ENCODE data around the gene HMGXB4.

The HMGXB4 gene

GRCh38 chr22:35274154-35274871, 17.0 kb downstream of the HMGXB4 start:
- peak overlapping the region in 1 of 2 donors; percentile 59 for H3K27ac Mint-ChIP-seq
- peaks cover 0 to 11% of the 10 kb centered on the region in 2 donors for H3K4me1 Mint-ChIP-seq (ENCODE audit: low read depth in 2 of 2)
- peaks cover 14% of the 10 kb centered on the region for H3K36me3 Mint-ChIP-seq (ENCODE audit: insufficient read depth)
- H3K9me3 Mint-ChIP-seq = no peaks in the 10 kb centered on the region
- DNase-seq = no peak
- H3K27me3 Mint-ChIP-seq = no peaks in the 10 kb centered on the region
- no peak overlapping the region for H3K4me3 Mint-ChIP-seq
- no peak for ATAC-seq (replicated peaks)

- ATAC-seq (replicated peaks) (no peak), DNase-seq (no peak)
- Mint-ChIP-seq H3K4me3 (no peak overlapping the region), H3K4me1 (ENCODE audit: low read depth in 2 of 2) (peaks cover 0 to 14% of the 10 kb centered on the region in 2 donors), H3K9me3 (no peaks in the 10 kb centered on the region), H3K27ac (no peak overlapping the region), H3K27me3 (no peaks in the 10 kb centered on the region), H3K36me3 (ENCODE audit: insufficient read depth) (peaks cover 14% of the 10 kb centered on the region)
Measured at GRCh38 chr22:35275580-35275979, 18.3 kb downstream of the HMGXB4 start.

- ATAC-seq (replicated peaks) = no peak
- H3K9me3 Mint-ChIP-seq = no peaks in the 10 kb centered on the region
- peaks cover 0 to 16% of the 10 kb centered on the region in 2 donors for H3K4me1 Mint-ChIP-seq (ENCODE audit: low read depth in 2 of 2)
- H3K27ac Mint-ChIP-seq = no peak overlapping the region
- no peak for DNase-seq
- H3K27me3 Mint-ChIP-seq = no peaks in the 10 kb centered on the region
- H3K36me3 Mint-ChIP-seq (ENCODE audit: insufficient read depth) = peaks cover 10% of the 10 kb centered on the region
- H3K4me3 Mint-ChIP-seq = no peak overlapping the region
Measured at GRCh38 chr22:35276019-35276418, 18.7 kb downstream of the HMGXB4 start.

- no peak for DNase-seq
- H3K36me3 Mint-ChIP-seq (ENCODE audit: insufficient read depth) = peaks cover 55% of the 10 kb centered on the region
- ATAC-seq (replicated peaks) = no peak
Measured at GRCh38 chr22:35288116-35288515, 30.8 kb downstream of the HMGXB4 start.

GRCh38 chr22:35292786-35293185, 35.5 kb downstream of the HMGXB4 start:
- Mint-ChIP-seq H3K27ac (no peak overlapping the region), H3K4me1 (ENCODE audit: low read depth in 2 of 2) (no peaks in the 10 kb centered on the region), H3K4me3 (no peak overlapping the region), H3K9me3 (no peaks in the 10 kb centered on the region), H3K36me3 (ENCODE audit: insufficient read depth) (peaks cover 36% of the 10 kb centered on the region), H3K27me3 (no peaks in the 10 kb centered on the region)
- DNase-seq (no peak), ATAC-seq (replicated peaks) (no peak)

More at GRCh38 chr22:35288116-35288515, 30.8 kb downstream of the HMGXB4 start:
- Mint-ChIP-seq H3K4me1 (ENCODE audit: low read depth in 2 of 2) (no peaks in the 10 kb centered on the region), H3K9me3 (no peaks in the 10 kb centered on the region), H3K27ac (no peak overlapping the region), H3K27me3 (no peaks in the 10 kb centered on the region), H3K4me3 (no peak overlapping the region)

- Mint-ChIP-seq H3K9me3 (no peaks in the 10 kb centered on the region), H3K36me3 (ENCODE audit: insufficient read depth) (peaks cover 28% of the 10 kb centered on the region), H3K4me1 (ENCODE audit: low read depth in 2 of 2) (peaks cover 5 to 8% of the 10 kb centered on the region in 2 donors), H3K4me3 (no peak overlapping the region), H3K27me3 (no peaks in the 10 kb centered on the region), H3K27ac (no peak overlapping the region)
- ATAC-seq (replicated peaks) (no peak), DNase-seq (no peak)
Measured at GRCh38 chr22:35296051-35296450, 38.8 kb downstream of the HMGXB4 start.

- DNase-seq = no peak
- H3K4me1 Mint-ChIP-seq (ENCODE audit: low read depth in 2 of 2) = peaks cover 14 to 18% of the 10 kb centered on the region in 2 donors
- peak; percentile 39 for ATAC-seq (replicated peaks)
Measured at GRCh38 chr22:35299217-35299672, 42.0 kb downstream of the HMGXB4 start.

GRCh38 chr22:35299673-35300499, 42.6 kb downstream of the HMGXB4 start, which contains the start of gene TOM1:
Gene TOM1, plus strand, starts transcription at chr22:35299894. Its CDS starts 35 bp downstream, at chr22:35299929.
- peak within 1 kb of the TSS; percentile 98 to 99 for H3K27ac Mint-ChIP-seq
- peaks cover 22% of the 10 kb centered on the region for H3K36me3 Mint-ChIP-seq (ENCODE audit: insufficient read depth)
- ATAC-seq (replicated peaks) (peak; percentile 84), DNase-seq (peak; percentile 97 to 98 (median 98))
- H3K9me3 Mint-ChIP-seq = no peaks in the 10 kb centered on the region
- peaks cover 20 to 21% of the 10 kb centered on the region in 2 donors for H3K4me1 Mint-ChIP-seq (ENCODE audit: low read depth in 2 of 2)
- H3K27me3 Mint-ChIP-seq = no peaks in the 10 kb centered on the region
- peak within 1 kb of the TSS; percentile 93 to 97 for H3K4me3 Mint-ChIP-seq

More at GRCh38 chr22:35299217-35299672, 42.0 kb downstream of the HMGXB4 start:
- Mint-ChIP-seq H3K36me3 (ENCODE audit: insufficient read depth) (peaks cover 22% of the 10 kb centered on the region), H3K9me3 (no peaks in the 10 kb centered on the region), H3K27ac (peak overlapping the region; percentile 98 to 99), H3K27me3 (no peaks in the 10 kb centered on the region), H3K4me3 (peak overlapping the region; percentile 93 to 97)

- peak overlapping the region; percentile 65 to 98 for H3K27ac Mint-ChIP-seq
- no peaks in the 10 kb centered on the region for H3K9me3 Mint-ChIP-seq
- peaks cover 24% of the 10 kb centered on the region for H3K36me3 Mint-ChIP-seq (ENCODE audit: insufficient read depth)
- peaks cover 29 to 30% of the 10 kb centered on the region in 2 donors for H3K4me1 Mint-ChIP-seq (ENCODE audit: low read depth in 2 of 2)
- no peak for ATAC-seq (replicated peaks)
- no peak for DNase-seq
- peak overlapping the region; percentile 93 to 97 for H3K4me3 Mint-ChIP-seq
- no peaks in the 10 kb centered on the region for H3K27me3 Mint-ChIP-seq
Measured at GRCh38 chr22:35301372-35301874, 44.1 kb downstream of the HMGXB4 start.

GRCh38 chr22:35303029-35303624, 45.8 kb downstream of the HMGXB4 start:
- ATAC-seq (replicated peaks) (no peak), DNase-seq (no peak)
- Mint-ChIP-seq H3K36me3 (ENCODE audit: insufficient read depth) (peaks cover 26% of the 10 kb centered on the region), H3K27me3 (no peaks in the 10 kb centered on the region), H3K4me1 (ENCODE audit: low read depth in 2 of 2) (peaks cover 43 to 45% of the 10 kb centered on the region in 2 donors), H3K27ac (peak overlapping the region in 1 of 2 donors; percentile 46), H3K9me3 (no peaks in the 10 kb centered on the region), H3K4me3 (no peak overlapping the region)

GRCh38 chr22:35305525-35306070, 48.3 kb downstream of the HMGXB4 start:
- Mint-ChIP-seq H3K4me1 (ENCODE audit: low read depth in 2 of 2) (peaks cover 57 to 60% of the 10 kb centered on the region in 2 donors), H3K27me3 (no peaks in the 10 kb centered on the region), H3K9me3 (no peaks in the 10 kb centered on the region), H3K36me3 (ENCODE audit: insufficient read depth) (peaks cover 13% of the 10 kb centered on the region), H3K4me3 (no peak overlapping the region), H3K27ac (peak overlapping the region; percentile 79 to 93)
- no peak for ATAC-seq (replicated peaks)
- no peak for DNase-seq

GRCh38 chr22:35306350-35306967, 49.2 kb downstream of the HMGXB4 start:
- Mint-ChIP-seq H3K4me3 (peak overlapping the region; percentile 43 to 47), H3K27me3 (no peaks in the 10 kb centered on the region), H3K4me1 (ENCODE audit: low read depth in 2 of 2) (peaks cover 62 to 64% of the 10 kb centered on the region in 2 donors), H3K36me3 (ENCODE audit: insufficient read depth) (peaks cover 19% of the 10 kb centered on the region), H3K9me3 (no peaks in the 10 kb centered on the region), H3K27ac (peak overlapping the region; percentile 79 to 93)
- ATAC-seq (replicated peaks) = peak; percentile 88
- DNase-seq = peak in 1 of 3 experiments; percentile 19
